Neural cell (in vitro differentiated cells): ENCODE data around the gene UBE2O. TPM values are rescaled to one million over a fixed set of nuclear protein-coding genes. Genes with fewer than 3 reads are reported as not detected.

Experiments used
- H2AFZ ChIP-seq: fragments of 200-600, 300-800 bp; sonication (generic), shearing (Covaris generic); 2 replicates; pipeline ENCODE4 v1.6.0; 2014; ENCODE audit warnings: low read depth, mild to moderate bottlenecking, antibody characterized with exemption, low read length, moderate library complexity
- H3F3A ChIP-seq: fragments of 200-600 bp; shearing (Covaris generic); 2 replicates; pipeline ENCODE4 v1.6.1; 2016; ENCODE audit warnings: mild to moderate bottlenecking, moderate library complexity, mixed read lengths, antibody characterized with exemption, low read length; ENCODE audit not compliant: insufficient read depth, poor library complexity, severe bottlenecking
- H3K27ac ChIP-seq: fragments of 200-600, 300-800 bp; sonication (generic), shearing (Covaris generic); 2 replicates; pipeline ENCODE4 v1.5.1; 2014; ENCODE audit warnings: mild to moderate bottlenecking, low read length, moderate library complexity
- H3K27me3 ChIP-seq: fragments of 300-800, 200-600 bp; sonication (generic), shearing (Covaris generic); 2 replicates; pipeline ENCODE4 v1.6.0; 2014; ENCODE audit warnings: mild to moderate bottlenecking, low read depth, low read length, moderate library complexity; ENCODE audit not compliant: insufficient read depth
- H3K36me3 ChIP-seq: fragments of 300-800, 200-600 bp; sonication (generic), shearing (Covaris generic); 2 replicates; pipeline ENCODE4 v1.5.1; 2014; ENCODE audit warnings: mild to moderate bottlenecking, antibody characterized with exemption, low read length, moderate library complexity; ENCODE audit not compliant: insufficient read depth
- H3K4me2 ChIP-seq: fragments of 300-800, 200-600 bp; sonication (generic), shearing (Covaris generic); 2 replicates; pipeline ENCODE4 v1.6.0; 2014; ENCODE audit warnings: mild to moderate bottlenecking, low read length
- H3K4me3 ChIP-seq: fragments of 300-800, 200-600 bp; sonication (generic), shearing (Covaris generic); 2 replicates; pipeline ENCODE4 v1.5.1; 2014; ENCODE audit warnings: mild to moderate bottlenecking, low read length, moderate library complexity
- H3K79me2 ChIP-seq: fragments of 200-600 bp; shearing (Covaris generic); replicated peaks from 2 replicates; pipeline ENCODE4 v1.6.0; 2014; ENCODE audit warnings: mild to moderate bottlenecking, low read length, moderate library complexity; ENCODE audit not compliant: insufficient read depth
- H3K9ac ChIP-seq: fragments of 300-800, 200-600 bp; sonication (generic), shearing (Covaris generic); 2 replicates; pipeline ENCODE4 v1.6.1; 2016; ENCODE audit warnings: mild to moderate bottlenecking, low read length, mixed read lengths
- H3K9me2 ChIP-seq: fragments of 200-600 bp; shearing (Covaris generic); 2 replicates; pipeline ENCODE4 v1.6.1; 2016; ENCODE audit warnings: mild to moderate bottlenecking, low read length, mixed read lengths; ENCODE audit not compliant: insufficient read depth
- H3K9me3 ChIP-seq: fragments of 200-600, 300-800 bp; sonication (generic), shearing (Covaris generic); 2 replicates; pipeline ENCODE4 v1.6.1; 2016; ENCODE audit warnings: mild to moderate bottlenecking, mixed run types, low read length, moderate library complexity, mixed read lengths
- H4K20me1 ChIP-seq: fragments of 200-600 bp; shearing (Covaris generic); 2 replicates; pipeline ENCODE4 v1.6.1; 2016; ENCODE audit warnings: mild to moderate bottlenecking, mixed run types; ENCODE audit not compliant: insufficient read depth
- EP300 ChIP-seq: fragments of 450-650 bp; conservative IDR thresholded peaks from 2 replicates; pipeline ENCODE4 v1.6.1; 2014; ENCODE audit warnings: antibody characterized with exemption, mild to moderate bottlenecking, moderate library complexity; ENCODE audit not compliant: poor library complexity, severe bottlenecking
- EZH2 ChIP-seq: fragments of 200-600, 300-800 bp; shearing (Covaris generic), sonication (generic); IDR thresholded peaks from 2 replicates; pipeline ENCODE4 v1.6.1; 2014; ENCODE audit warnings: antibody characterized with exemption, low read length, borderline replicate concordance, mild to moderate bottlenecking; ENCODE audit not compliant: insufficient read depth, poor library complexity, severe bottlenecking
- MXI1 ChIP-seq: fragments of 450-650 bp; conservative IDR thresholded peaks from 2 replicates; pipeline ENCODE4 v1.6.1; 2014; ENCODE audit warnings: antibody characterized with exemption, mild to moderate bottlenecking; ENCODE audit not compliant: poor library complexity, severe bottlenecking
- POLR2AphosphoS5 ChIP-seq: IDR thresholded peaks from 2 replicates; pipeline ENCODE4 v1.6.1; 2012
- RAD21 ChIP-seq: fragments of 450-650 bp; conservative IDR thresholded peaks from 2 replicates; pipeline ENCODE4 v1.6.1; 2014; ENCODE audit warnings: antibody characterized with exemption, mild to moderate bottlenecking, moderate library complexity
- SMC3 ChIP-seq: fragments of 450-650 bp; conservative IDR thresholded peaks from 2 replicates; pipeline ENCODE4 v1.6.1; 2014; ENCODE audit warnings: antibody characterized with exemption, mild to moderate bottlenecking, moderate library complexity; ENCODE audit not compliant: poor library complexity
- TAF1 ChIP-seq: IDR thresholded peaks from 2 replicates; pipeline ENCODE4 v1.6.1; 2012; ENCODE audit warnings: low read depth
- polyA plus RNA-seq: library from polyadenylated mRNA; depleted of rRNA; stranded (reverse); fragments of >200 nt; gene quantifications from 2 replicates; pipeline ENCODE4 v1.2.3, GENCODE V29; 2014
- TF ChIP-seq, protein P1 (sequence below): fragments of 450-650 bp; IDR thresholded peaks from 2 replicates; pipeline ENCODE4 v1.5.1; 2014; ENCODE audit warnings: antibody characterized with exemption, mild to moderate bottlenecking, moderate library complexity; ENCODE audit not compliant: poor library complexity, severe bottlenecking
- TF ChIP-seq, protein P2 (sequence below): IDR thresholded peaks from 2 replicates; pipeline ENCODE4 v1.6.1; 2012; ENCODE audit warnings: borderline replicate concordance

UBE2O gene
- polyA plus RNA-seq, 1 donor from 2014 or later: 28.0 TPM

GRCh38 chr17:76405967-76406647, 46.8 kb downstream of the UBE2O start (continued):
- TF ChIP-seq, protein P1, sequence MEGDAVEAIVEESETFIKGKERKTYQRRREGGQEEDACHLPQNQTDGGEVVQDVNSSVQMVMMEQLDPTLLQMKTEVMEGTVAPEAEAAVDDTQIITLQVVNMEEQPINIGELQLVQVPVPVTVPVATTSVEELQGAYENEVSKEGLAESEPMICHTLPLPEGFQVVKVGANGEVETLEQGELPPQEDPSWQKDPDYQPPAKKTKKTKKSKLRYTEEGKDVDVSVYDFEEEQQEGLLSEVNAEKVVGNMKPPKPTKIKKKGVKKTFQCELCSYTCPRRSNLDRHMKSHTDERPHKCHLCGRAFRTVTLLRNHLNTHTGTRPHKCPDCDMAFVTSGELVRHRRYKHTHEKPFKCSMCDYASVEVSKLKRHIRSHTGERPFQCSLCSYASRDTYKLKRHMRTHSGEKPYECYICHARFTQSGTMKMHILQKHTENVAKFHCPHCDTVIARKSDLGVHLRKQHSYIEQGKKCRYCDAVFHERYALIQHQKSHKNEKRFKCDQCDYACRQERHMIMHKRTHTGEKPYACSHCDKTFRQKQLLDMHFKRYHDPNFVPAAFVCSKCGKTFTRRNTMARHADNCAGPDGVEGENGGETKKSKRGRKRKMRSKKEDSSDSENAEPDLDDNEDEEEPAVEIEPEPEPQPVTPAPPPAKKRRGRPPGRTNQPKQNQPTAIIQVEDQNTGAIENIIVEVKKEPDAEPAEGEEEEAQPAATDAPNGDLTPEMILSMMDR: no peak

- H3F3A ChIP-seq: no peaks in the 10 kb centered on the region
- H3K4me2 ChIP-seq: no peak overlapping the region
- H3K4me3 ChIP-seq: no peak overlapping the region
- H3K9me3 ChIP-seq: no peaks in the 10 kb centered on the region
- H2AFZ ChIP-seq: no peak overlapping the region
- H3K9ac ChIP-seq: no peak overlapping the region
- TF ChIP-seq MXI1: no peak
- no peak for TF ChIP-seq TAF1
- TF ChIP-seq, protein P1: no peak
- no peak for TF ChIP-seq SMC3
- TF ChIP-seq EP300: no peak
- TF ChIP-seq, protein P2, sequence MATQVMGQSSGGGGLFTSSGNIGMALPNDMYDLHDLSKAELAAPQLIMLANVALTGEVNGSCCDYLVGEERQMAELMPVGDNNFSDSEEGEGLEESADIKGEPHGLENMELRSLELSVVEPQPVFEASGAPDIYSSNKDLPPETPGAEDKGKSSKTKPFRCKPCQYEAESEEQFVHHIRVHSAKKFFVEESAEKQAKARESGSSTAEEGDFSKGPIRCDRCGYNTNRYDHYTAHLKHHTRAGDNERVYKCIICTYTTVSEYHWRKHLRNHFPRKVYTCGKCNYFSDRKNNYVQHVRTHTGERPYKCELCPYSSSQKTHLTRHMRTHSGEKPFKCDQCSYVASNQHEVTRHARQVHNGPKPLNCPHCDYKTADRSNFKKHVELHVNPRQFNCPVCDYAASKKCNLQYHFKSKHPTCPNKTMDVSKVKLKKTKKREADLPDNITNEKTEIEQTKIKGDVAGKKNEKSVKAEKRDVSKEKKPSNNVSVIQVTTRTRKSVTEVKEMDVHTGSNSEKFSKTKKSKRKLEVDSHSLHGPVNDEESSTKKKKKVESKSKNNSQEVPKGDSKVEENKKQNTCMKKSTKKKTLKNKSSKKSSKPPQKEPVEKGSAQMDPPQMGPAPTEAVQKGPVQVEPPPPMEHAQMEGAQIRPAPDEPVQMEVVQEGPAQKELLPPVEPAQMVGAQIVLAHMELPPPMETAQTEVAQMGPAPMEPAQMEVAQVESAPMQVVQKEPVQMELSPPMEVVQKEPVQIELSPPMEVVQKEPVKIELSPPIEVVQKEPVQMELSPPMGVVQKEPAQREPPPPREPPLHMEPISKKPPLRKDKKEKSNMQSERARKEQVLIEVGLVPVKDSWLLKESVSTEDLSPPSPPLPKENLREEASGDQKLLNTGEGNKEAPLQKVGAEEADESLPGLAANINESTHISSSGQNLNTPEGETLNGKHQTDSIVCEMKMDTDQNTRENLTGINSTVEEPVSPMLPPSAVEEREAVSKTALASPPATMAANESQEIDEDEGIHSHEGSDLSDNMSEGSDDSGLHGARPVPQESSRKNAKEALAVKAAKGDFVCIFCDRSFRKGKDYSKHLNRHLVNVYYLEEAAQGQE: no peak
- TF ChIP-seq EZH2: no peak
- no peak for TF ChIP-seq POLR2AphosphoS5
- TF ChIP-seq RAD21: no peak
- no peak overlapping the region for H3K27ac ChIP-seq
- no peaks in the 10 kb centered on the region for H3K36me3 ChIP-seq
- no peaks in the 10 kb centered on the region for H3K27me3 ChIP-seq
- H3K79me2 ChIP-seq: peaks cover 3% of the 10 kb centered on the region
- H3K9me2 ChIP-seq: no peaks in the 10 kb centered on the region
- no peaks in the 10 kb centered on the region for H4K20me1 ChIP-seq
Measured at GRCh38 chr17:76405607-76405966, 47.4 kb downstream of the UBE2O start.
